SK-N-SH (cell line): ENCODE results near the gene SLC27A2. TPM values are rescaled to one million over a fixed set of nuclear protein-coding genes. Genes with fewer than 3 reads are reported as not detected.

ENCODE experiments used
- CTCF ChIA-PET: fragments of 300-600, 350-600 bp; formaldehyde crosslinking; extraction: SDS; loops from one replicate; lab custom pipeline; 2021; lab: Yijun Ruan, JAX
- POLR2A ChIA-PET: fragments of 350-600 bp; sonication (Branson Sonifier 250); formaldehyde crosslinking; extraction: SDS; loops from one replicate; lab custom pipeline; 2020; ENCODE audit warnings: antibody characterized with exemption, inconsistent platforms; lab: Yijun Ruan, JAX
- DNase-seq: peaks from one replicate; pipeline ENCODE4 v3.0.0; 2012
- H2AFZ ChIP-seq: fragments of 200-600 bp; sonication (generic); 2 replicates; pipeline ENCODE4 v1.8.1; 2016; ENCODE audit warnings: antibody characterized with exemption, mild to moderate bottlenecking, low read depth
- H3F3A ChIP-seq: fragments of 200-600 bp; sonication (generic); replicated peaks from 2 replicates; pipeline ENCODE3; 2016; ENCODE audit warnings: antibody characterized with exemption, mild to moderate bottlenecking; ENCODE audit not compliant: insufficient read depth
- H3K27ac ChIP-seq, 2 experiments: fragments of 200-500 bp in 1 of 2; fragments of 200-600 bp in 1 of 2; sonication (Bioruptor generic) in 1 of 2; sonication (generic), shearing (Covaris generic) in 1 of 2; 2 replicates each; pipeline versions ENCODE4 v1.5.1 to v1.6.1; 2014 to 2016; ENCODE audit warnings: low read depth in 2 of 2, inconsistent platforms in 1 of 2, low read length in 1 of 2, mild to moderate bottlenecking in 1 of 2, mixed read lengths in 1 of 2
- H3K27me3 ChIP-seq: fragments of 200-600 bp; sonication (generic), shearing (Covaris generic); 2 replicates; pipeline ENCODE4 v1.6.1; 2016; ENCODE audit warnings: mixed run types; ENCODE audit not compliant: insufficient read depth
- H3K36me3 ChIP-seq, 2 experiments: fragments of 200-500 bp in 1 of 2; fragments of 200-600 bp in 1 of 2; sonication (Bioruptor generic) in 1 of 2; sonication (generic) in 1 of 2; replicated peaks in 1 of 2; 2 replicates each; pipeline versions ENCODE3 to v1.5.1; 2014 to 2016; ENCODE audit warnings: low read length in 1 of 2, mild to moderate bottlenecking in 1 of 2; ENCODE audit not compliant: insufficient read depth in 2 of 2, control insufficient read depth in 1 of 2
- H3K4me1 ChIP-seq, 2 experiments: fragments of 200-500 bp in 1 of 2; fragments of 200-600 bp in 1 of 2; sonication (Bioruptor generic) in 1 of 2; sonication (generic), shearing (Covaris generic) in 1 of 2; 2 replicates each; pipeline versions ENCODE4 v1.5.1 to v1.6.1; 2014 to 2016; ENCODE audit warnings: low read depth in 1 of 2, low read length in 1 of 2, mixed run types in 1 of 2; ENCODE audit not compliant: insufficient read depth in 2 of 2, control insufficient read depth in 1 of 2
- H3K4me2 ChIP-seq: fragments of 200-600 bp; sonication (generic), shearing (Covaris generic); 2 replicates; pipeline ENCODE4 v1.6.1; 2017; ENCODE audit warnings: mixed run types
- H3K4me3 ChIP-seq, 2 experiments: fragments of 200-500 bp in 1 of 2; fragments of 200-600 bp in 1 of 2; sonication (Bioruptor generic) in 1 of 2; sonication (generic), shearing (Covaris generic) in 1 of 2; 2 replicates each; pipeline versions ENCODE4 v1.5.1 to v1.8.1; 2014 to 2016; ENCODE audit warnings: low read depth in 2 of 2, inconsistent platforms in 1 of 2, low read length in 1 of 2, mild to moderate bottlenecking in 1 of 2, mixed read lengths in 1 of 2, moderate library complexity in 1 of 2
- H3K79me2 ChIP-seq: fragments of 200-600 bp; sonication (generic); 2 replicates; pipeline ENCODE4 v1.8.1; 2017; ENCODE audit warnings: mild to moderate bottlenecking; ENCODE audit not compliant: insufficient read depth
- H3K9ac ChIP-seq: fragments of 200-600 bp; sonication (generic); 2 replicates; pipeline ENCODE4 v1.6.1; 2017; ENCODE audit warnings: mixed run types
- H3K9me2 ChIP-seq: fragments of 200-600 bp; sonication (generic); 2 replicates; pipeline ENCODE4 v1.6.1; 2017; ENCODE audit warnings: mixed run types
- H3K9me3 ChIP-seq: fragments of 200-600 bp; sonication (generic); 2 replicates; pipeline ENCODE4 v1.6.1; 2017; ENCODE audit warnings: mixed run types, mild to moderate bottlenecking, moderate library complexity
- H4K20me1 ChIP-seq: fragments of 200-600 bp; sonication (generic); 2 replicates; pipeline ENCODE4 v1.6.1; 2017; ENCODE audit warnings: mild to moderate bottlenecking, mixed run types; ENCODE audit not compliant: insufficient read depth
- FOSL2 ChIP-seq: IDR thresholded peaks from 2 replicates; pipeline ENCODE4 v1.4.0; 2012; ENCODE audit warnings: low read depth, mild to moderate bottlenecking, moderate library complexity, borderline replicate concordance
- FOXM1 ChIP-seq: IDR thresholded peaks from 2 replicates; pipeline ENCODE4 v1.4.0; 2012; ENCODE audit warnings: low read depth, mild to moderate bottlenecking
- GABPA ChIP-seq: IDR thresholded peaks from 2 replicates; pipeline ENCODE4 v1.4.0; 2012; ENCODE audit warnings: low read depth, mild to moderate bottlenecking
- MEF2A ChIP-seq: IDR thresholded peaks from 2 replicates; pipeline ENCODE4 v1.4.0; 2012; ENCODE audit warnings: low read depth, borderline replicate concordance
- NFIC ChIP-seq: IDR thresholded peaks from 2 replicates; pipeline ENCODE4 v1.4.0; 2012; ENCODE audit warnings: borderline replicate concordance
- NRF1 ChIP-seq: IDR thresholded peaks from 2 replicates; pipeline ENCODE4 v1.6.1; 2012; ENCODE audit warnings: low read depth, mild to moderate bottlenecking, low read length
- RAD21 ChIP-seq: IDR thresholded peaks from 2 replicates; pipeline ENCODE4 v1.6.1; 2012; ENCODE audit warnings: mild to moderate bottlenecking, low read length
- RCOR1 ChIP-seq: fragments of 150-350 bp; IDR thresholded peaks from 2 replicates; pipeline ENCODE4 v1.6.1; 2017; ENCODE audit warnings: antibody characterized with exemption, low read length
- SIN3A ChIP-seq: IDR thresholded peaks from 2 replicates; pipeline ENCODE4 v1.6.1; 2012; ENCODE audit warnings: low read depth, mild to moderate bottlenecking, low read length, moderate library complexity, borderline replicate concordance
- SMC3 ChIP-seq: IDR thresholded peaks from 2 replicates; pipeline ENCODE4 v1.6.1; 2012; ENCODE audit warnings: low read depth, low read length, improper control_type of control experiment
- TAF1 ChIP-seq: IDR thresholded peaks from 2 replicates; pipeline ENCODE4 v1.6.1; 2012; ENCODE audit warnings: low read depth, mild to moderate bottlenecking, low read length, moderate library complexity, borderline replicate concordance
- TEAD4 ChIP-seq: IDR thresholded peaks from 2 replicates; pipeline ENCODE4 v1.4.0; 2012; ENCODE audit warnings: mild to moderate bottlenecking, borderline replicate concordance; ENCODE audit not compliant: insufficient read depth
- YY1 ChIP-seq: IDR thresholded peaks from 2 replicates; pipeline ENCODE4 v1.4.0; 2012; ENCODE audit warnings: low read depth, mild to moderate bottlenecking
- WGBS: methylation state at CpG from one replicate; pipeline ENCODE4 v1.1.6; 2017; ENCODE audit warnings: low lambda C conversion rate; 5-methylcytosine and 5-hydroxymethylcytosine counted together
- polyA plus RNA-seq, 3 experiments: library from polyadenylated mRNA; depleted of rRNA; stranded (reverse); fragments of >200 nt; gene quantifications; 2 replicates each; pipeline ENCODE4 v1.2.3, GENCODE V29; 2012
- TF ChIP-seq, protein P1 (sequence below): IDR thresholded peaks from 2 replicates; pipeline ENCODE4 v1.6.1; 2012; ENCODE audit warnings: mild to moderate bottlenecking, low read depth, low read length, moderate library complexity
- TF ChIP-seq, protein P2 (sequence below): IDR thresholded peaks from 2 replicates; pipeline ENCODE4 v1.4.0; 2012; ENCODE audit warnings: low read depth
- TF ChIP-seq, protein P3 (sequence below): IDR thresholded peaks from 2 replicates; pipeline ENCODE4 v1.4.0; 2012; ENCODE audit warnings: low read depth, borderline replicate concordance

SLC27A2 gene
- polyA plus RNA-seq, 1 of the 3 experiments (the other 2 are of a cell fraction) = 0.49 TPM

DNA sequence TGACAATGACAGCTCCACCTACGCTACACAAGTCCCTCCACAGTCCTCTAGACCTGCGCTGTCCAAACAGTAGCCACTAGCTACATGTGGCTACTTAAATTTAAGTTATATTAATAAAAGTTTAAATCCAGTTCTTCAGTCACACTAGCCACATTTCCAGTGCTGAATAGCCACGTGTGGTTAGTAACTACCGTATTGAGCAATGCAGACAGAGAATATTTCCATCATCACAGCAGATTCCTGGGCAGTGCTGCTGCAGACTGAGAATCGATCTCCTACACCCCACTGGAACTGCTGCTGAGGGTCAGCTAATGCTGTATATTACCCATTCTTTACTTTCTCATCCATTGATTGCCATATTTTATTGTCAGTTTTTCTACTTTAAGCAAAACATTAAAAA, 42.6 kb downstream of the SLC27A2 start:
- Histone ChIP-seq H3K79me2 (no peaks in the 10 kb centered on the region), H3K27ac (no peak overlapping the region), H3K4me2 (no peak overlapping the region), H3K9me3 (no peaks in the 10 kb centered on the region), H3K4me3 (no peak overlapping the region), H4K20me1 (no peaks in the 10 kb centered on the region), H3K4me1 (peaks cover 0 to 5% of the 10 kb centered on the region in 2 experiments; a peak in 1 of 4 replicates), H3K27me3 (no peaks in the 10 kb centered on the region), H3K9me2 (no peaks in the 10 kb centered on the region), H3F3A (no peaks in the 10 kb centered on the region), H3K9ac (no peak overlapping the region), H3K36me3 (no peaks in the 10 kb centered on the region), H2AFZ (no peak overlapping the region)
- no peak for TF ChIP-seq NFIC
- TF ChIP-seq SMC3 = no peak
- TF ChIP-seq, protein P1, sequence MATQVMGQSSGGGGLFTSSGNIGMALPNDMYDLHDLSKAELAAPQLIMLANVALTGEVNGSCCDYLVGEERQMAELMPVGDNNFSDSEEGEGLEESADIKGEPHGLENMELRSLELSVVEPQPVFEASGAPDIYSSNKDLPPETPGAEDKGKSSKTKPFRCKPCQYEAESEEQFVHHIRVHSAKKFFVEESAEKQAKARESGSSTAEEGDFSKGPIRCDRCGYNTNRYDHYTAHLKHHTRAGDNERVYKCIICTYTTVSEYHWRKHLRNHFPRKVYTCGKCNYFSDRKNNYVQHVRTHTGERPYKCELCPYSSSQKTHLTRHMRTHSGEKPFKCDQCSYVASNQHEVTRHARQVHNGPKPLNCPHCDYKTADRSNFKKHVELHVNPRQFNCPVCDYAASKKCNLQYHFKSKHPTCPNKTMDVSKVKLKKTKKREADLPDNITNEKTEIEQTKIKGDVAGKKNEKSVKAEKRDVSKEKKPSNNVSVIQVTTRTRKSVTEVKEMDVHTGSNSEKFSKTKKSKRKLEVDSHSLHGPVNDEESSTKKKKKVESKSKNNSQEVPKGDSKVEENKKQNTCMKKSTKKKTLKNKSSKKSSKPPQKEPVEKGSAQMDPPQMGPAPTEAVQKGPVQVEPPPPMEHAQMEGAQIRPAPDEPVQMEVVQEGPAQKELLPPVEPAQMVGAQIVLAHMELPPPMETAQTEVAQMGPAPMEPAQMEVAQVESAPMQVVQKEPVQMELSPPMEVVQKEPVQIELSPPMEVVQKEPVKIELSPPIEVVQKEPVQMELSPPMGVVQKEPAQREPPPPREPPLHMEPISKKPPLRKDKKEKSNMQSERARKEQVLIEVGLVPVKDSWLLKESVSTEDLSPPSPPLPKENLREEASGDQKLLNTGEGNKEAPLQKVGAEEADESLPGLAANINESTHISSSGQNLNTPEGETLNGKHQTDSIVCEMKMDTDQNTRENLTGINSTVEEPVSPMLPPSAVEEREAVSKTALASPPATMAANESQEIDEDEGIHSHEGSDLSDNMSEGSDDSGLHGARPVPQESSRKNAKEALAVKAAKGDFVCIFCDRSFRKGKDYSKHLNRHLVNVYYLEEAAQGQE = no peak
- TF ChIP-seq GABPA = no peak
- no peak for TF ChIP-seq FOXM1
- DNase-seq = no peak
- ChIA-PET POLR2A (no interaction called here), CTCF (interaction anchor here (1.3 kb wide), 1 partner anchor 16 kb away, joined by 3 read pairs; no protein-coding TSS in a partner anchor)
- 72% methylated on average over 5 of the region's 5 CpGs for WGBS

DNA sequence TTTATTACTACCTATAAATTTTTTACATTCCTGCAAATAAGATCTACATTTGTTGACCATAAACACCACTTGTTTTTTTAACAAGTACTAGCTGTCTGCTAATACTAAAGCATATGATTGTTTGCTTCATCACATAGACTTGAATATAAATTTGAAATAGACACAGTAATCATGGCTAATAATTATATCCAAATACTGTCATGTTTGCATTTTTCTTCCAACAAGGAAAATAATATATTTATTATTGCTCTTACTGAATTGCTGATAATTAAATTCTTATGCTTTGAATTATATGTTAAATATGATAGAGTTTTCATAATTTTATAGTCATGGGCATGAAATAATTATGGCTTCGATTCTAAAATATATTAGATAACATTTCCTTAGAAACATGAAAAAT, 43.1 kb downstream of the SLC27A2 start:
- POLR2A ChIA-PET = no interaction called here
- H3K27me3 ChIP-seq = no peaks in the 10 kb centered on the region
- no peak overlapping the region for H2AFZ ChIP-seq
- no peak overlapping the region for H3K4me3 ChIP-seq
- H4K20me1 ChIP-seq = no peaks in the 10 kb centered on the region
- CTCF ChIA-PET = interaction anchor here (0.6 to 1.3 kb wide), 2 partner anchors 17 to 638 kb away, joined by 3 to 4 read pairs; no protein-coding TSS in a partner anchor
- no peaks in the 10 kb centered on the region for H3F3A ChIP-seq
- no peak for DNase-seq
- no peaks in the 10 kb centered on the region for H3K9me3 ChIP-seq
- H3K4me1 ChIP-seq = peaks cover 0 to 5% of the 10 kb centered on the region in 2 experiments; a peak in 1 of 4 replicates
- H3K9me2 ChIP-seq = no peaks in the 10 kb centered on the region
- no peak overlapping the region for H3K27ac ChIP-seq
- WGBS = 71% methylated on average over 1 of the region's 1 CpG
- no peak for TF ChIP-seq NRF1
- no peak for TF ChIP-seq TEAD4
- no peak for TF ChIP-seq RCOR1
- no peak for TF ChIP-seq RAD21
- TF ChIP-seq, protein P2, sequence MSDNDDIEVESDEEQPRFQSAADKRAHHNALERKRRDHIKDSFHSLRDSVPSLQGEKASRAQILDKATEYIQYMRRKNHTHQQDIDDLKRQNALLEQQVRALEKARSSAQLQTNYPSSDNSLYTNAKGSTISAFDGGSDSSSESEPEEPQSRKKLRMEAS = no peak
- no peak for TF ChIP-seq SIN3A
- no peak for TF ChIP-seq YY1
- TF ChIP-seq TAF1 = no peak
- TF ChIP-seq, protein P3, sequence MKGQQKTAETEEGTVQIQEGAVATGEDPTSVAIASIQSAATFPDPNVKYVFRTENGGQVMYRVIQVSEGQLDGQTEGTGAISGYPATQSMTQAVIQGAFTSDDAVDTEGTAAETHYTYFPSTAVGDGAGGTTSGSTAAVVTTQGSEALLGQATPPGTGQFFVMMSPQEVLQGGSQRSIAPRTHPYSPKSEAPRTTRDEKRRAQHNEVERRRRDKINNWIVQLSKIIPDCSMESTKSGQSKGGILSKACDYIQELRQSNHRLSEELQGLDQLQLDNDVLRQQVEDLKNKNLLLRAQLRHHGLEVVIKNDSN = no peak
- no peak for TF ChIP-seq MEF2A
- TF ChIP-seq FOSL2 = no peak
- H3K36me3 ChIP-seq = no peaks in the 10 kb centered on the region
- no peaks in the 10 kb centered on the region for H3K79me2 ChIP-seq
- no peak overlapping the region for H3K9ac ChIP-seq
- no peak overlapping the region for H3K4me2 ChIP-seq
